ENCODE results near the gene CCNQ.
A peak's percentile ranks its signal among the peaks of the same experiment; 100 is the strongest.

- TF ChIP-seq RAD21 (IDR thresholded peaks at IDR 0.05; ENCODE audit: insufficient read depth, low read depth, low read length) (no peak), SREBF2 (IDR thresholded peaks at IDR 0.05; ENCODE audit: low read length) (no peak), BCLAF1 (IDR thresholded peaks at IDR 0.05) (no peak), POLR2A (IDR thresholded peaks at IDR 0.05; ENCODE audit: low read depth, low read length) (no peak; the same call in 1 of the 2 replicates), DPF2 (IDR thresholded peaks at IDR 0.05) (peak; percentile 19; the same call in 1 of the 2 replicates), RBBP5 (conservative IDR thresholded peaks at IDR 0.05) (no peak), ETV6 (conservative IDR thresholded peaks at IDR 0.05 in 1 of 2, IDR thresholded peaks at IDR 0.05 in 1 of 2; ENCODE audit: borderline replicate concordance in 1 of 2, low read depth in 1 of 2) (no peak), SMC3 (IDR thresholded peaks at IDR 0.05; ENCODE audit: borderline replicate concordance, low read length) (no peak), BRCA1 (IDR thresholded peaks at IDR 0.05; ENCODE audit: low read depth, low read length) (no peak)
- TF ChIP-seq, protein P1, sequence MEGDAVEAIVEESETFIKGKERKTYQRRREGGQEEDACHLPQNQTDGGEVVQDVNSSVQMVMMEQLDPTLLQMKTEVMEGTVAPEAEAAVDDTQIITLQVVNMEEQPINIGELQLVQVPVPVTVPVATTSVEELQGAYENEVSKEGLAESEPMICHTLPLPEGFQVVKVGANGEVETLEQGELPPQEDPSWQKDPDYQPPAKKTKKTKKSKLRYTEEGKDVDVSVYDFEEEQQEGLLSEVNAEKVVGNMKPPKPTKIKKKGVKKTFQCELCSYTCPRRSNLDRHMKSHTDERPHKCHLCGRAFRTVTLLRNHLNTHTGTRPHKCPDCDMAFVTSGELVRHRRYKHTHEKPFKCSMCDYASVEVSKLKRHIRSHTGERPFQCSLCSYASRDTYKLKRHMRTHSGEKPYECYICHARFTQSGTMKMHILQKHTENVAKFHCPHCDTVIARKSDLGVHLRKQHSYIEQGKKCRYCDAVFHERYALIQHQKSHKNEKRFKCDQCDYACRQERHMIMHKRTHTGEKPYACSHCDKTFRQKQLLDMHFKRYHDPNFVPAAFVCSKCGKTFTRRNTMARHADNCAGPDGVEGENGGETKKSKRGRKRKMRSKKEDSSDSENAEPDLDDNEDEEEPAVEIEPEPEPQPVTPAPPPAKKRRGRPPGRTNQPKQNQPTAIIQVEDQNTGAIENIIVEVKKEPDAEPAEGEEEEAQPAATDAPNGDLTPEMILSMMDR (IDR thresholded peaks at IDR 0.05 in 2 of 3, conservative IDR thresholded peaks at IDR 0.05 in 1 of 3; ENCODE audit: control insufficient read depth in 2 of 3, extremely low read depth in 1 of 3, insufficient read depth in 1 of 3, low read depth in 3 of 3, low read length in 3 of 3): no peak
Observed at GRCh38 chrX:153599192-153600031, 473 bp upstream of the CCNQ start.

Data from GM12878 (cell line).